HCT116 (cell line): ENCODE data around the gene SPSB2. TPM values are rescaled to one million over a fixed set of nuclear protein-coding genes. Genes with fewer than 3 reads are reported as not detected.

ENCODE experiments used
- ATAC-seq: fragments of 200-7000 bp; cut with Tn5 transposase; 2 replicates; pipeline ENCODE4 v1.9.1; 2020; ENCODE audit warnings: mild to moderate bottlenecking, moderate library complexity
- BruUV-seq: library from RNA; stranded (reverse); fragments of 400-500 nt; replicated peaks from 2 replicates; lab custom pipeline; 2021; lab: Mats Ljungman, UMichigan
- CTCF ChIA-PET: fragments of 300-600 bp; sonication (Branson Sonifier 250); formaldehyde crosslinking; loops from one replicate; lab custom pipeline; 2021; ENCODE audit warnings: antibody characterized with exemption; lab: Charles Lee
- POLR2A ChIA-PET: fragments of 300-600, 350-600 bp; sonication (Branson Sonifier 250); formaldehyde crosslinking; loops from one replicate; lab custom pipeline; 2021; ENCODE audit warnings: antibody characterized with exemption; lab: Charles Lee
- RAD21 ChIA-PET, 2 experiments: fragments of 300-600 bp; sonication (Branson Sonifier 250); formaldehyde crosslinking; loops; one replicate each; lab custom pipeline; 2023; ENCODE audit warnings: low total read pairs in 2 of 2; ENCODE audit not compliant: uncharacterized antibody in 2 of 2, unreplicated experiment in 2 of 2, low non-redundant PET in 1 of 2; lab: Charles Lee
- DNase-seq: peaks from one replicate; pipeline ENCODE4 v3.0.0-alpha.2; 2010; ENCODE audit warnings: low read depth, low spot score
- H2AFZ ChIP-seq: fragments of 200-600 bp; shearing (Covaris generic), sonication (generic); 2 replicates; pipeline ENCODE4 v1.6.1; 2017; ENCODE audit warnings: low read depth, mixed run types, mixed read lengths, antibody characterized with exemption, low read length; ENCODE audit not compliant: poor library complexity, severe bottlenecking
- H3K27ac ChIP-seq: 2 replicates; pipeline ENCODE4 v1.5.1; 2012; ENCODE audit warnings: low read depth, low read length
- H3K27me3 ChIP-seq: fragments of 200-600 bp; sonication (generic); 2 replicates; pipeline ENCODE4 v1.6.1; 2016; ENCODE audit warnings: mixed run types, low read length, mixed read lengths; ENCODE audit not compliant: insufficient read depth
- H3K36me3 ChIP-seq, 2 experiments: fragments of 200-500 bp in 1 of 2; fragments of 200-600 bp in 1 of 2; sonication (Bioruptor generic) in 1 of 2; sonication (generic) in 1 of 2; 2 replicates each; pipeline versions ENCODE4 v1.5.1 to v1.6.1; 2014 to 2016; ENCODE audit warnings: low read length in 2 of 2, inconsistent platforms in 1 of 2, mixed read lengths in 1 of 2, mixed run types in 1 of 2; ENCODE audit not compliant: insufficient read depth in 2 of 2, control insufficient read depth in 1 of 2
- H3K4me1 ChIP-seq, 2 experiments: fragments of 200-600 bp in 1 of 2; sonication (generic) in 1 of 2; 2 replicates each; pipeline versions ENCODE4 v1.5.1 to v1.6.1; 2012 to 2017; ENCODE audit warnings: low read length in 2 of 2, inconsistent platforms in 1 of 2, mild to moderate bottlenecking in 1 of 2, mixed read lengths in 1 of 2, mixed run types in 1 of 2, moderate library complexity in 1 of 2; ENCODE audit not compliant: insufficient read depth in 2 of 2, control insufficient read depth in 1 of 2
- H3K4me2 ChIP-seq: fragments of 200-600 bp; sonication (generic); 2 replicates; pipeline ENCODE4 v1.6.1; 2017; ENCODE audit warnings: mixed run types, low read length, mixed read lengths
- H3K4me3 ChIP-seq, 2 experiments: fragments of 200-600 bp in 1 of 2; sonication (generic) in 1 of 2; replicated peaks in 1 of 2; 2 replicates each; pipeline ENCODE4 v1.5.1; 2011 to 2016; ENCODE audit warnings: low read length in 2 of 2, control low read depth in 1 of 2, low read depth in 1 of 2, mild to moderate bottlenecking in 1 of 2, mixed read lengths in 1 of 2, mixed run types in 1 of 2
- H3K79me2 ChIP-seq: fragments of 200-600 bp; sonication (generic); 2 replicates; pipeline ENCODE4 v1.6.1; 2017; ENCODE audit warnings: mild to moderate bottlenecking, mixed run types, low read length, moderate library complexity, mixed read lengths; ENCODE audit not compliant: insufficient read depth
- H3K9ac ChIP-seq: fragments of 200-600 bp; sonication (generic); 2 replicates; pipeline ENCODE4 v1.6.1; 2016; ENCODE audit warnings: low read length, mixed read lengths
- H3K9me2 ChIP-seq: fragments of 200-600 bp; sonication (generic), shearing (Covaris generic); 2 replicates; pipeline ENCODE4 v1.6.1; 2017; ENCODE audit warnings: mixed run types, mild to moderate bottlenecking, moderate library complexity; ENCODE audit not compliant: insufficient read depth
- H3K9me3 ChIP-seq, 2 experiments: fragments of 200-500 bp in 1 of 2; fragments of 200-600 bp in 1 of 2; sonication (Bioruptor generic) in 1 of 2; sonication (generic) in 1 of 2; 2 replicates each; pipeline ENCODE4 v1.6.1; 2014 to 2017; ENCODE audit warnings: low read length in 2 of 2, mixed read lengths in 2 of 2, inconsistent platforms in 1 of 2, low read depth in 1 of 2, mild to moderate bottlenecking in 1 of 2, mixed run types in 1 of 2, moderate library complexity in 1 of 2; ENCODE audit not compliant: control insufficient read depth in 1 of 2, insufficient read depth in 1 of 2
- H4K20me1 ChIP-seq: fragments of 200-600 bp; sonication (generic), shearing (Covaris generic); 2 replicates; pipeline ENCODE4 v1.6.1; 2017; ENCODE audit warnings: mixed run types, mild to moderate bottlenecking, moderate library complexity; ENCODE audit not compliant: insufficient read depth
- CBX3 ChIP-seq: IDR thresholded peaks from 2 replicates; pipeline ENCODE4 v1.6.1; 2012; ENCODE audit warnings: low read depth
- EGR1 ChIP-seq: IDR thresholded peaks from 2 replicates; pipeline ENCODE4 v1.6.1; 2012; ENCODE audit warnings: low read depth
- ELF1 ChIP-seq: IDR thresholded peaks from 2 replicates; pipeline ENCODE4 v1.6.1; 2012; ENCODE audit warnings: low read depth, borderline replicate concordance
- EZH2 ChIP-seq: fragments of 200-600 bp; sonication (generic); IDR thresholded peaks from 2 replicates; pipeline ENCODE4 v1.6.1; 2017; ENCODE audit warnings: antibody characterized with exemption, mixed run types
- EZH2phosphoT487 ChIP-seq: fragments of 200-600 bp; IDR thresholded peaks from 2 replicates; pipeline ENCODE4 v1.6.1; 2018; ENCODE audit warnings: antibody characterized with exemption, borderline replicate concordance
- FOSL1 ChIP-seq: IDR thresholded peaks from 2 replicates; pipeline ENCODE4 v1.6.1; 2012; ENCODE audit warnings: low read depth
- POLR2A ChIP-seq: IDR thresholded peaks from 2 replicates; pipeline ENCODE4 v1.7.0; 2011; ENCODE audit warnings: borderline replicate concordance; ENCODE audit not compliant: insufficient read depth, insufficient read length; ENCODE audit errors: extremely low read depth
- RAD21 ChIP-seq: IDR thresholded peaks from 2 replicates; pipeline ENCODE4 v1.6.1; 2012; ENCODE audit warnings: low read depth, mild to moderate bottlenecking
- REST ChIP-seq: IDR thresholded peaks from 2 replicates; pipeline ENCODE4 v1.6.1; 2012; ENCODE audit warnings: low read depth
- SIN3A ChIP-seq: IDR thresholded peaks from 2 replicates; pipeline ENCODE4 v1.6.1; 2012; ENCODE audit warnings: low read depth
- SP1 ChIP-seq: IDR thresholded peaks from 2 replicates; pipeline ENCODE4 v1.6.1; 2012; ENCODE audit warnings: low read depth
- TCF7L2 ChIP-seq: IDR thresholded peaks from 2 replicates; pipeline ENCODE4 v1.7.0; 2011; ENCODE audit warnings: borderline replicate concordance, inconsistent platforms; ENCODE audit not compliant: insufficient read depth, insufficient read length; ENCODE audit errors: extremely low read depth
- ZFX ChIP-seq: fragments of 450-650 bp; IDR thresholded peaks from 2 replicates; pipeline ENCODE4 v1.6.1; 2017
- ZNF274 ChIP-seq: fragments of 200-500 bp; sonication (Bioruptor generic); IDR thresholded peaks from 2 replicates; pipeline ENCODE4 v1.6.1; 2014; ENCODE audit warnings: mild to moderate bottlenecking, low read depth, low read length, inconsistent platforms
- intact Hi-C: fragments of 100-400 bp; cut with micrococcal nuclease; formaldehyde crosslinking; loops from 2 replicates; pipeline ENCODE4 v1.10.0; 2022
- total RNA-seq: library from RNA; stranded (reverse); gene quantifications from one replicate; pipeline ENCODE4 v1.2.1, GENCODE V29; 2021; ENCODE audit not compliant: unreplicated experiment
- TF ChIP-seq, protein P1 (sequence below): IDR thresholded peaks from 2 replicates; pipeline ENCODE4 v1.6.1; 2012
- TF ChIP-seq, protein P2 (sequence below): IDR thresholded peaks from 2 replicates; pipeline ENCODE4 v1.6.1; 2012
- TF ChIP-seq, protein P3 (sequence below), 3 experiments: fragments of 200-600 bp in 1 of 3; sonication (generic) in 1 of 3; IDR thresholded peaks in 2 of 3; conservative IDR thresholded peaks in 1 of 3; 2 replicates each; pipeline ENCODE4 v1.5.1; 2012 to 2017; ENCODE audit warnings: low read depth in 2 of 3, low read length in 2 of 3, antibody characterized with exemption in 1 of 3, borderline replicate concordance in 1 of 3, control low read depth in 1 of 3, mild to moderate bottlenecking in 1 of 3, mixed read lengths in 1 of 3, mixed run types in 1 of 3, moderate library complexity in 1 of 3; ENCODE audit not compliant: insufficient read depth in 1 of 3
- TF ChIP-seq, protein P4 (sequence below): IDR thresholded peaks from 2 replicates; pipeline ENCODE4 v1.6.1; 2011; ENCODE audit warnings: mild to moderate bottlenecking, low read length, moderate library complexity; ENCODE audit not compliant: insufficient replicate concordance; ENCODE audit errors: extremely low read depth

The SPSB2 gene
- total RNA-seq, 1 experiment from 2014 or later: 10.0 TPM

DNA sequence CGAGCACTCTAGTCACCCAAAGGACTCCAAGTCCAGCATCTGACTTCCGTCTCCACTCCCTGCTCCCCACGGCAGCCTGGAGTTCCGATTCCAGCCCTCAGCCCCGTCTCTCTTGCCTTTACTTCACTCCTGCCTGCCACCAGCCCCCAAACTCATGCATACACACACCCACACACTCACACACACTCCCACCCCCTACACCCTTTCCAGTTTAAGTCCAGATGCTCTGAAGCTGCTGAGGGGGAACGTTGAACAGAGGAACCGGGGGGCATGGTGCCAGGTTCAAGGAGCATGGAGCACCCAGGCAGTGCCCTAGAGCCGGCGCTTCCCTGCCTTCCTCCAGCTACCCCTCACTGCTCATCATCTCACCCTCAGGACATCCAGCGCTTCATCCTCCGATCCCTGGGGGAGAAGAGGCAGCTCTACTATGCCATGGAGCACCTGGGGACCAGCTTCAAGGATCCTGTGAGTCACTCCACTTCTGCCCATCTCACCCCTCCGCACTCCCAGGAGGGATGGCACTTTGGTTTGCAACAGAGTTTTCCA is 41.6 kb downstream of the SPSB2 start:
- RAD21 ChIA-PET: no interaction called here
- no peak overlapping the region for H3K9ac ChIP-seq
- no peak for ATAC-seq
- intact Hi-C loops: no loop called here
- H3K4me3 ChIP-seq: no peak overlapping the region
- no peaks in the 10 kb centered on the region for H3K9me3 ChIP-seq
- DNase-seq: no peak
- no peak overlapping the region for H2AFZ ChIP-seq
- peaks cover 8 to 28% of the 10 kb centered on the region in 2 experiments; a peak in 3 of 4 replicates for H3K36me3 ChIP-seq
- no peaks in the 10 kb centered on the region for H4K20me1 ChIP-seq
- H3K79me2 ChIP-seq: peaks cover 31% of the 10 kb centered on the region
- no peaks in the 10 kb centered on the region for H3K9me2 ChIP-seq
- POLR2A ChIA-PET: interaction anchor here (1.0 kb wide), 1 partner anchor 20 kb away, joined by 4 read pairs; the partner anchor contains the start of gene CDCA3
- BruUV-seq: TSS peak; percentile 19
- no peaks in the 10 kb centered on the region for H3K27me3 ChIP-seq
- no peak overlapping the region for H3K4me2 ChIP-seq
- peaks cover 12 to 35% of the 10 kb centered on the region in 2 experiments for H3K4me1 ChIP-seq
- TF ChIP-seq RAD21: no peak
- no peak for TF ChIP-seq EZH2phosphoT487
- no peak for TF ChIP-seq ELF1
- no peak for TF ChIP-seq ZFX
- TF ChIP-seq, protein P1, sequence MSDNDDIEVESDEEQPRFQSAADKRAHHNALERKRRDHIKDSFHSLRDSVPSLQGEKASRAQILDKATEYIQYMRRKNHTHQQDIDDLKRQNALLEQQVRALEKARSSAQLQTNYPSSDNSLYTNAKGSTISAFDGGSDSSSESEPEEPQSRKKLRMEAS: no peak
- TF ChIP-seq REST: no peak
- TF ChIP-seq TCF7L2: no peak
- TF ChIP-seq, protein P2, sequence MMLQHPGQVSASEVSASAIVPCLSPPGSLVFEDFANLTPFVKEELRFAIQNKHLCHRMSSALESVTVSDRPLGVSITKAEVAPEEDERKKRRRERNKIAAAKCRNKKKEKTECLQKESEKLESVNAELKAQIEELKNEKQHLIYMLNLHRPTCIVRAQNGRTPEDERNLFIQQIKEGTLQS: no peak
- no peak for TF ChIP-seq SIN3A
- TF ChIP-seq EGR1: no peak
- TF ChIP-seq, protein P3, sequence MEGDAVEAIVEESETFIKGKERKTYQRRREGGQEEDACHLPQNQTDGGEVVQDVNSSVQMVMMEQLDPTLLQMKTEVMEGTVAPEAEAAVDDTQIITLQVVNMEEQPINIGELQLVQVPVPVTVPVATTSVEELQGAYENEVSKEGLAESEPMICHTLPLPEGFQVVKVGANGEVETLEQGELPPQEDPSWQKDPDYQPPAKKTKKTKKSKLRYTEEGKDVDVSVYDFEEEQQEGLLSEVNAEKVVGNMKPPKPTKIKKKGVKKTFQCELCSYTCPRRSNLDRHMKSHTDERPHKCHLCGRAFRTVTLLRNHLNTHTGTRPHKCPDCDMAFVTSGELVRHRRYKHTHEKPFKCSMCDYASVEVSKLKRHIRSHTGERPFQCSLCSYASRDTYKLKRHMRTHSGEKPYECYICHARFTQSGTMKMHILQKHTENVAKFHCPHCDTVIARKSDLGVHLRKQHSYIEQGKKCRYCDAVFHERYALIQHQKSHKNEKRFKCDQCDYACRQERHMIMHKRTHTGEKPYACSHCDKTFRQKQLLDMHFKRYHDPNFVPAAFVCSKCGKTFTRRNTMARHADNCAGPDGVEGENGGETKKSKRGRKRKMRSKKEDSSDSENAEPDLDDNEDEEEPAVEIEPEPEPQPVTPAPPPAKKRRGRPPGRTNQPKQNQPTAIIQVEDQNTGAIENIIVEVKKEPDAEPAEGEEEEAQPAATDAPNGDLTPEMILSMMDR (IDR thresholded peaks at IDR 0.05 in 2 of 3, conservative IDR thresholded peaks at IDR 0.05 in 1 of 3; ENCODE audit: borderline replicate concordance in 1 of 3, insufficient read depth in 1 of 3, low read depth in 2 of 3, low read length in 2 of 3): no peak
- TF ChIP-seq CBX3: no peak
- TF ChIP-seq, protein P4, sequence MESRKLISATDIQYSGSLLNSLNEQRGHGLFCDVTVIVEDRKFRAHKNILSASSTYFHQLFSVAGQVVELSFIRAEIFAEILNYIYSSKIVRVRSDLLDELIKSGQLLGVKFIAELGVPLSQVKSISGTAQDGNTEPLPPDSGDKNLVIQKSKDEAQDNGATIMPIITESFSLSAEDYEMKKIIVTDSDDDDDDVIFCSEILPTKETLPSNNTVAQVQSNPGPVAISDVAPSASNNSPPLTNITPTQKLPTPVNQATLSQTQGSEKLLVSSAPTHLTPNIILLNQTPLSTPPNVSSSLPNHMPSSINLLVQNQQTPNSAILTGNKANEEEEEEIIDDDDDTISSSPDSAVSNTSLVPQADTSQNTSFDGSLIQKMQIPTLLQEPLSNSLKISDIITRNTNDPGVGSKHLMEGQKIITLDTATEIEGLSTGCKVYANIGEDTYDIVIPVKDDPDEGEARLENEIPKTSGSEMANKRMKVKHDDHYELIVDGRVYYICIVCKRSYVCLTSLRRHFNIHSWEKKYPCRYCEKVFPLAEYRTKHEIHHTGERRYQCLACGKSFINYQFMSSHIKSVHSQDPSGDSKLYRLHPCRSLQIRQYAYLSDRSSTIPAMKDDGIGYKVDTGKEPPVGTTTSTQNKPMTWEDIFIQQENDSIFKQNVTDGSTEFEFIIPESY: no peak
- no peak for TF ChIP-seq POLR2A
- TF ChIP-seq SP1: no peak
- no peak for TF ChIP-seq FOSL1
- TF ChIP-seq EZH2: no peak
- no peak for TF ChIP-seq ZNF274
- no peak overlapping the region for H3K27ac ChIP-seq
- CTCF ChIA-PET: interaction anchor here (1.8 to 5.5 kb wide), 2 partner anchors 21 to 78 kb away, joined by 8 to 38 read pairs; partner anchors contain the start of genes CDCA3, MLF2 and USP5
